Suppressor macrophage (primary cell): ENCODE measurements around the gene PCBD2.
A peak's percentile ranks its signal among the peaks of the same experiment; 100 is the strongest.
"Not testable (repeated sequence)": the region's sequence is repeated elsewhere in the genome, so short reads cannot be mapped to it uniquely, and the experiment has no call there.

ENCODE experiments used
- DNase-seq, 4 experiments: peaks; one replicate each; pipeline ENCODE4 v3.0.0-alpha.2; 2020 to 2022
- total RNA-seq, 17 experiments: gene quantifications; one replicate each; lab custom pipeline; 2026; ENCODE audit warnings: mixed read lengths in 6 of 17, inconsistent platforms in 3 of 17; lab: John Stamatoyannopoulos, UW

Gene PCBD2
- 10.4 to 29.2 (median 22.9) reads per million in 17 experiments for total RNA-seq

- peak; percentile 97 to 99 (median 98) for DNase-seq
These were observed at the start of gene PCBD2 for GRCh38 chr5:134904610-134905245. Gene PCBD2 (plus strand): TSS chr5:134905131. CDS start chr5:134905140, 9 bp downstream.

- DNase-seq: not testable (repeated sequence)
These were observed 48.5 kb upstream of the PCBD2 start for GRCh38 chr5:134856465-134856864.

- no peak for DNase-seq
These were observed 47.5 kb upstream of the PCBD2 start for GRCh38 chr5:134857401-134857800.

GRCh38 chr5:134864707-134865106 lies 40.2 kb upstream of the PCBD2 start:
- no peak for DNase-seq

GRCh38 chr5:134873494-134873893 lies 31.4 kb upstream of the PCBD2 start:
- peak in 1 of 4 experiments; percentile 5 for DNase-seq

GRCh38 chr5:134873987-134874830 lies 30.7 kb upstream of the PCBD2 start, which contains the start of gene TXNDC15:
Gene TXNDC15 (plus strand): TSS chr5:134874371. CDS start chr5:134874428, 57 bp downstream.
- DNase-seq: peak; percentile 91 to 96 (median 94)

- DNase-seq: peak; percentile 52 to 68 (median 64)
These were observed 29.9 kb upstream of the PCBD2 start for GRCh38 chr5:134874831-134875655.

GRCh38 chr5:134877159-134877558 lies 27.8 kb upstream of the PCBD2 start:
- no peak for DNase-seq

GRCh38 chr5:134878403-134878802 lies 26.5 kb upstream of the PCBD2 start:
- no peak for DNase-seq

- no peak for DNase-seq
These were observed 25.5 kb upstream of the PCBD2 start for GRCh38 chr5:134879456-134879855.

- not testable (repeated sequence) for DNase-seq
These were observed 24.0 kb upstream of the PCBD2 start for GRCh38 chr5:134880937-134881336.

GRCh38 chr5:134881711-134882110 lies 23.2 kb upstream of the PCBD2 start:
- not testable (repeated sequence) for DNase-seq

- DNase-seq: no peak
These were observed 17.3 kb upstream of the PCBD2 start for GRCh38 chr5:134887593-134888159.

- DNase-seq: no peak
These were observed 15.6 kb upstream of the PCBD2 start for GRCh38 chr5:134889335-134889734.

- DNase-seq: no peak
These were observed 13.5 kb upstream of the PCBD2 start for GRCh38 chr5:134891473-134891872.

GRCh38 chr5:134892282-134892681 lies 12.6 kb upstream of the PCBD2 start:
- DNase-seq: no peak

- no peak for DNase-seq
These were observed 12.0 kb upstream of the PCBD2 start for GRCh38 chr5:134892926-134893325.

- DNase-seq: no peak
These were observed 11.0 kb upstream of the PCBD2 start for GRCh38 chr5:134893748-134894505.

- peak; percentile 40 to 77 (median 66) for DNase-seq
These were observed 2.7 kb upstream of the PCBD2 start for GRCh38 chr5:134902071-134902801.

GRCh38 chr5:134905246-134905996 lies 490 bp downstream of the PCBD2 start:
- peak in 3 of 4 experiments; percentile 69 to 79 (median 75) for DNase-seq
